ENCODE data around the gene GLRX5. TPM values are rescaled to one million over a fixed set of nuclear protein-coding genes. Genes with fewer than 3 reads are reported as not detected.

The GLRX5 gene
- total RNA-seq, 1 experiment from 2014 or later = 62.2 TPM

DNA sequence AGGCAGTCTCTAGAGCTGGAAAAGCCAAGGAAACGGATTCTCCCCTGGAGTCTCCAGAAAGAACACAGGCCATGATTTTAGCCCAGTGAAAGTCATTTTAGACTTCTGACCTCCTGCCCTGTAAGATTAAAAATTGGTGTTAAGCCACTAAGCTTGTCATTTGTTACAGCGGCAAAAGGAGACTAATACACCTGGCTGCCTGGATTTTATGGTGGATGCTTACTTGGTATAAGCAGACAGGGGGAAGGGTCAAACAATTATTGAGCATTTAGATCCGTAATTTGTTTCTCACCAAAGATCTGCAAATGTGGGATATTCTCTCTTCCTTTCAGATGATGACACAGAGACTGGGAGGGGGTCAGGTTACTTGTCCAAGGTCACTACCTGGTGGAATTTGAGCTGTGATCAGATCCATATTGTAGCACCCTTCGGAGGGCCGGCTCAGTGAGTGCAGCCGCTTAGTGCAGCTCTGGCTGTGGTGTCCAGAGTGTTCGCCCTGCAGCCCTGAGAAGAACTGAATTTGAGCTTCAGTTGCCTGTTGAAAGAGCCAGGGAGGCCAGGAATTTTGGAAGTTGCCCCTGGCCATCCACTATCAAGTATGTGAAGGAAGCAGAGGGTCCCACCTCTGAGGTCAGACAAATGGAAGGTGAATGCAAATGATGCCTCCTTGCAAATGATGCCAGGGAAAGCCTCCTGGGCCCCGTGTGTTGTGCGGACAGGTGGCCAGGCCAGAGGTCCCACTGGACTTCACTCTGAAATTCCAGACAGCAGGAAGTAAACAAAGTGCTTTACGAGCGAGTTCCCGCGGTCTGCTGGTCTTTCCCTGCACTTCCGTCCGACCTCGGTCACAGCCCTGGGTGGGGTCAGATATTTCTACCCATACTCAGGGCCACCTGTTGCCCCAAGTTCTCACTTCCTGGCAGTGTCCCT is 15.1 kb downstream of the GLRX5 start:
- peaks cover 3 to 8% of the 10 kb centered on the region in 2 experiments; a peak in 3 of 5 replicates for H3K9me3 Mint-ChIP-seq
- H3K27me3 Mint-ChIP-seq (ENCODE audit: low read depth) = peaks cover 27% of the 10 kb centered on the region
- no peaks in the 10 kb centered on the region for H3K23me2 ChIP-seq (ENCODE audit: insufficient read length, low read depth, low read length, poor library complexity, severe bottlenecking)
- no peak overlapping the region for H3K4me3 Mint-ChIP-seq
- peaks cover 4% of the 10 kb centered on the region for H3K79me1 ChIP-seq (ENCODE audit: insufficient read depth, low read depth, low read length, poor library complexity, severe bottlenecking)
- peaks cover 9 to 11% of the 10 kb centered on the region in 2 experiments for H3K4me1 Mint-ChIP-seq
- DNase-seq = no peak
- no peaks in the 10 kb centered on the region; the same call in none of the 2 replicates for H3K27me3 ChIP-seq (ENCODE audit: insufficient read depth, low read length)
- no peaks in the 10 kb centered on the region for H3K9me3 ChIP-seq (ENCODE audit: control insufficient read depth, low read depth, low read length)
- H4K5ac ChIP-seq (ENCODE audit: insufficient read length, low read depth, low read length) = no peak overlapping the region
- H4K8ac ChIP-seq (replicated peaks; ENCODE audit: insufficient read length, low read depth, low read length) = no peak overlapping the region
- H3K9ac ChIP-seq (ENCODE audit: extremely low read depth, insufficient read length, low read length) = no peak overlapping the region
- no peak overlapping the region for H2BK20ac ChIP-seq (ENCODE audit: low read depth, low read length, poor library complexity, severe bottlenecking)
- H3K27ac Mint-ChIP-seq = peak overlapping the region in 2 of 3 experiments; percentile 5 to 95; a peak in 2 of 7 replicates
- no peak overlapping the region for H3K56ac ChIP-seq (ENCODE audit: insufficient read length, low read depth, low read length)
- no CpG with 5 or more reads among the region's 16 CpGs for WGBS (ENCODE audit: extremely low coverage, insufficient read length, low lambda C conversion rate)
- no peaks in the 10 kb centered on the region for H3K79me2 ChIP-seq (ENCODE audit: insufficient read depth, low read length)
- H2AFZ ChIP-seq (ENCODE audit: low read length) = no peak overlapping the region
- H2BK5ac ChIP-seq (ENCODE audit: insufficient read length, low read length) = no peak overlapping the region
- H3K14ac ChIP-seq (ENCODE audit: insufficient read depth, low read length) = no peak overlapping the region
- TF ChIP-seq, protein P1, sequence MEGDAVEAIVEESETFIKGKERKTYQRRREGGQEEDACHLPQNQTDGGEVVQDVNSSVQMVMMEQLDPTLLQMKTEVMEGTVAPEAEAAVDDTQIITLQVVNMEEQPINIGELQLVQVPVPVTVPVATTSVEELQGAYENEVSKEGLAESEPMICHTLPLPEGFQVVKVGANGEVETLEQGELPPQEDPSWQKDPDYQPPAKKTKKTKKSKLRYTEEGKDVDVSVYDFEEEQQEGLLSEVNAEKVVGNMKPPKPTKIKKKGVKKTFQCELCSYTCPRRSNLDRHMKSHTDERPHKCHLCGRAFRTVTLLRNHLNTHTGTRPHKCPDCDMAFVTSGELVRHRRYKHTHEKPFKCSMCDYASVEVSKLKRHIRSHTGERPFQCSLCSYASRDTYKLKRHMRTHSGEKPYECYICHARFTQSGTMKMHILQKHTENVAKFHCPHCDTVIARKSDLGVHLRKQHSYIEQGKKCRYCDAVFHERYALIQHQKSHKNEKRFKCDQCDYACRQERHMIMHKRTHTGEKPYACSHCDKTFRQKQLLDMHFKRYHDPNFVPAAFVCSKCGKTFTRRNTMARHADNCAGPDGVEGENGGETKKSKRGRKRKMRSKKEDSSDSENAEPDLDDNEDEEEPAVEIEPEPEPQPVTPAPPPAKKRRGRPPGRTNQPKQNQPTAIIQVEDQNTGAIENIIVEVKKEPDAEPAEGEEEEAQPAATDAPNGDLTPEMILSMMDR (conservative IDR thresholded peaks at IDR 0.05) = no peak
- no peak overlapping the region for H3K23ac ChIP-seq (ENCODE audit: insufficient read length, low read depth, low read length)
- no peaks in the 10 kb centered on the region for H3K4me1 ChIP-seq (ENCODE audit: insufficient read depth, low read length)
- H3K27ac ChIP-seq (ENCODE audit: insufficient read length, low read depth, low read length) = no peak overlapping the region
- no peak overlapping the region for H3K4ac ChIP-seq (ENCODE audit: low read depth, low read length)
- no peak overlapping the region for H2BK12ac ChIP-seq (ENCODE audit: insufficient read length, low read depth, low read length)
- no peak overlapping the region for H2BK15ac ChIP-seq (ENCODE audit: low read depth, low read length)
- H2BK120ac ChIP-seq (ENCODE audit: low read depth, low read length, poor library complexity, severe bottlenecking) = no peak overlapping the region
- no peak overlapping the region for H2AK5ac ChIP-seq (ENCODE audit: insufficient read length, low read length)
- no peaks in the 10 kb centered on the region for H4K20me1 ChIP-seq (ENCODE audit: control insufficient read depth, insufficient read depth, insufficient read length)
- no peak overlapping the region for H4K91ac ChIP-seq (ENCODE audit: insufficient read length, low read depth, low read length)
- H3T11ph ChIP-seq (ENCODE audit: low read length) = no peak overlapping the region
- no peak overlapping the region for H3K4me2 ChIP-seq (ENCODE audit: insufficient read depth, insufficient read length, low read length)
- no peak overlapping the region for H3K18ac ChIP-seq (ENCODE audit: insufficient read length, low read depth, low read length)
- peaks cover 12 to 33% (median 27%) of the 10 kb centered on the region in 3 experiments for H3K36me3 Mint-ChIP-seq (ENCODE audit: insufficient read depth in 1 of 3, low read depth in 3 of 3)
